ENCODE results near the gene CXCL17. TPM values are rescaled to one million over a fixed set of nuclear protein-coding genes. Genes with fewer than 3 reads are reported as not detected.

Gene CXCL17
- total RNA-seq, 2 donors from 2014 or later = 2.4 to 4.8 TPM

GRCh38 chr19:42407816-42408175 lies 35.0 kb downstream of the CXCL17 start:
- TF ChIP-seq CTCF (IDR thresholded peaks at IDR 0.05) = no peak
- TF ChIP-seq POLR2AphosphoS5 (IDR thresholded peaks at IDR 0.05) = no peak
- TF ChIP-seq POLR2A (IDR thresholded peaks at IDR 0.05) = no peak
- Histone ChIP-seq H3K27me3 (replicated peaks; ENCODE audit: insufficient read depth) (no peaks in the 10 kb centered on the region), H3K4me3 (no peak overlapping the region), H3K9me3 (no peaks in the 10 kb centered on the region), H3K27ac (no peak overlapping the region), H3K4me1 (replicated peaks) (no peaks in the 10 kb centered on the region), H3K36me3 (no peaks in the 10 kb centered on the region)
- intact Hi-C loops (cut with DNase I) = no loop called here
- DNase-seq (ENCODE audit: low spot score) = no peak
- 98% methylated on average over 10 of the region's 10 CpGs for WGBS

GRCh38 chr19:42407085-42407815 lies 35.5 kb downstream of the CXCL17 start:
- H3K27ac ChIP-seq = no peak overlapping the region
- 91% methylated on average over 30 of the region's 30 CpGs for WGBS
- H3K36me3 ChIP-seq = no peaks in the 10 kb centered on the region
- no peak for TF ChIP-seq POLR2A (IDR thresholded peaks at IDR 0.05)
- no peak for TF ChIP-seq POLR2AphosphoS5 (IDR thresholded peaks at IDR 0.05)
- no peak for TF ChIP-seq CTCF (IDR thresholded peaks at IDR 0.05)
- intact Hi-C loops (cut with DNase I) = no loop called here
- no peak overlapping the region for H3K4me3 ChIP-seq
- DNase-seq (ENCODE audit: low spot score) = no peak
- no peaks in the 10 kb centered on the region for H3K27me3 ChIP-seq (replicated peaks; ENCODE audit: insufficient read depth)
- H3K9me3 ChIP-seq = no peaks in the 10 kb centered on the region
- H3K4me1 ChIP-seq (replicated peaks) = no peaks in the 10 kb centered on the region

GRCh38 chr19:42406111-42406510 lies 36.6 kb downstream of the CXCL17 start:
- no peaks in the 10 kb centered on the region for H3K9me3 ChIP-seq
- H3K27me3 ChIP-seq (replicated peaks; ENCODE audit: insufficient read depth) = no peaks in the 10 kb centered on the region
- 97% methylated on average over 11 of the region's 11 CpGs for WGBS
- TF ChIP-seq POLR2A (IDR thresholded peaks at IDR 0.05) (no peak), POLR2AphosphoS5 (IDR thresholded peaks at IDR 0.05) (no peak), CTCF (IDR thresholded peaks at IDR 0.05) (no peak)
- no peaks in the 10 kb centered on the region for H3K36me3 ChIP-seq
- no peak overlapping the region for H3K27ac ChIP-seq
- no peak for DNase-seq (ENCODE audit: low spot score)
- H3K4me3 ChIP-seq = no peak overlapping the region
- H3K4me1 ChIP-seq (replicated peaks) = no peaks in the 10 kb centered on the region
- intact Hi-C loops (cut with DNase I) = no loop called here

GRCh38 chr19:42403586-42403985 lies 39.2 kb downstream of the CXCL17 start:
- DNase-seq (ENCODE audit: low spot score) = no peak
- no peak for TF ChIP-seq CTCF (IDR thresholded peaks at IDR 0.05)
- no peak for TF ChIP-seq POLR2AphosphoS5 (IDR thresholded peaks at IDR 0.05)
- TF ChIP-seq POLR2A (IDR thresholded peaks at IDR 0.05) = no peak
- H3K36me3 ChIP-seq = no peaks in the 10 kb centered on the region
- no peaks in the 10 kb centered on the region for H3K9me3 ChIP-seq
- WGBS = 93% methylated on average over 10 of the region's 10 CpGs
- H3K4me1 ChIP-seq (replicated peaks) = no peaks in the 10 kb centered on the region
- no peaks in the 10 kb centered on the region for H3K27me3 ChIP-seq (replicated peaks; ENCODE audit: insufficient read depth)
- H3K4me3 ChIP-seq = no peak overlapping the region
- intact Hi-C loops (cut with DNase I) = no loop called here
- no peak overlapping the region for H3K27ac ChIP-seq

All from prostate gland (tissue), 2 donors.